ENCODE measurements around the gene IGSF8. TPM values are rescaled to one million over a fixed set of nuclear protein-coding genes. Genes with fewer than 3 reads are reported as not detected.

Gene IGSF8
- total and polyA plus RNA-seq, 2 of the 8 experiments (the other 6 are each of a cell fraction or from before 2014, with no cell fraction given), result 69.6 to 132 TPM

- TF ChIP-seq, protein P1, sequence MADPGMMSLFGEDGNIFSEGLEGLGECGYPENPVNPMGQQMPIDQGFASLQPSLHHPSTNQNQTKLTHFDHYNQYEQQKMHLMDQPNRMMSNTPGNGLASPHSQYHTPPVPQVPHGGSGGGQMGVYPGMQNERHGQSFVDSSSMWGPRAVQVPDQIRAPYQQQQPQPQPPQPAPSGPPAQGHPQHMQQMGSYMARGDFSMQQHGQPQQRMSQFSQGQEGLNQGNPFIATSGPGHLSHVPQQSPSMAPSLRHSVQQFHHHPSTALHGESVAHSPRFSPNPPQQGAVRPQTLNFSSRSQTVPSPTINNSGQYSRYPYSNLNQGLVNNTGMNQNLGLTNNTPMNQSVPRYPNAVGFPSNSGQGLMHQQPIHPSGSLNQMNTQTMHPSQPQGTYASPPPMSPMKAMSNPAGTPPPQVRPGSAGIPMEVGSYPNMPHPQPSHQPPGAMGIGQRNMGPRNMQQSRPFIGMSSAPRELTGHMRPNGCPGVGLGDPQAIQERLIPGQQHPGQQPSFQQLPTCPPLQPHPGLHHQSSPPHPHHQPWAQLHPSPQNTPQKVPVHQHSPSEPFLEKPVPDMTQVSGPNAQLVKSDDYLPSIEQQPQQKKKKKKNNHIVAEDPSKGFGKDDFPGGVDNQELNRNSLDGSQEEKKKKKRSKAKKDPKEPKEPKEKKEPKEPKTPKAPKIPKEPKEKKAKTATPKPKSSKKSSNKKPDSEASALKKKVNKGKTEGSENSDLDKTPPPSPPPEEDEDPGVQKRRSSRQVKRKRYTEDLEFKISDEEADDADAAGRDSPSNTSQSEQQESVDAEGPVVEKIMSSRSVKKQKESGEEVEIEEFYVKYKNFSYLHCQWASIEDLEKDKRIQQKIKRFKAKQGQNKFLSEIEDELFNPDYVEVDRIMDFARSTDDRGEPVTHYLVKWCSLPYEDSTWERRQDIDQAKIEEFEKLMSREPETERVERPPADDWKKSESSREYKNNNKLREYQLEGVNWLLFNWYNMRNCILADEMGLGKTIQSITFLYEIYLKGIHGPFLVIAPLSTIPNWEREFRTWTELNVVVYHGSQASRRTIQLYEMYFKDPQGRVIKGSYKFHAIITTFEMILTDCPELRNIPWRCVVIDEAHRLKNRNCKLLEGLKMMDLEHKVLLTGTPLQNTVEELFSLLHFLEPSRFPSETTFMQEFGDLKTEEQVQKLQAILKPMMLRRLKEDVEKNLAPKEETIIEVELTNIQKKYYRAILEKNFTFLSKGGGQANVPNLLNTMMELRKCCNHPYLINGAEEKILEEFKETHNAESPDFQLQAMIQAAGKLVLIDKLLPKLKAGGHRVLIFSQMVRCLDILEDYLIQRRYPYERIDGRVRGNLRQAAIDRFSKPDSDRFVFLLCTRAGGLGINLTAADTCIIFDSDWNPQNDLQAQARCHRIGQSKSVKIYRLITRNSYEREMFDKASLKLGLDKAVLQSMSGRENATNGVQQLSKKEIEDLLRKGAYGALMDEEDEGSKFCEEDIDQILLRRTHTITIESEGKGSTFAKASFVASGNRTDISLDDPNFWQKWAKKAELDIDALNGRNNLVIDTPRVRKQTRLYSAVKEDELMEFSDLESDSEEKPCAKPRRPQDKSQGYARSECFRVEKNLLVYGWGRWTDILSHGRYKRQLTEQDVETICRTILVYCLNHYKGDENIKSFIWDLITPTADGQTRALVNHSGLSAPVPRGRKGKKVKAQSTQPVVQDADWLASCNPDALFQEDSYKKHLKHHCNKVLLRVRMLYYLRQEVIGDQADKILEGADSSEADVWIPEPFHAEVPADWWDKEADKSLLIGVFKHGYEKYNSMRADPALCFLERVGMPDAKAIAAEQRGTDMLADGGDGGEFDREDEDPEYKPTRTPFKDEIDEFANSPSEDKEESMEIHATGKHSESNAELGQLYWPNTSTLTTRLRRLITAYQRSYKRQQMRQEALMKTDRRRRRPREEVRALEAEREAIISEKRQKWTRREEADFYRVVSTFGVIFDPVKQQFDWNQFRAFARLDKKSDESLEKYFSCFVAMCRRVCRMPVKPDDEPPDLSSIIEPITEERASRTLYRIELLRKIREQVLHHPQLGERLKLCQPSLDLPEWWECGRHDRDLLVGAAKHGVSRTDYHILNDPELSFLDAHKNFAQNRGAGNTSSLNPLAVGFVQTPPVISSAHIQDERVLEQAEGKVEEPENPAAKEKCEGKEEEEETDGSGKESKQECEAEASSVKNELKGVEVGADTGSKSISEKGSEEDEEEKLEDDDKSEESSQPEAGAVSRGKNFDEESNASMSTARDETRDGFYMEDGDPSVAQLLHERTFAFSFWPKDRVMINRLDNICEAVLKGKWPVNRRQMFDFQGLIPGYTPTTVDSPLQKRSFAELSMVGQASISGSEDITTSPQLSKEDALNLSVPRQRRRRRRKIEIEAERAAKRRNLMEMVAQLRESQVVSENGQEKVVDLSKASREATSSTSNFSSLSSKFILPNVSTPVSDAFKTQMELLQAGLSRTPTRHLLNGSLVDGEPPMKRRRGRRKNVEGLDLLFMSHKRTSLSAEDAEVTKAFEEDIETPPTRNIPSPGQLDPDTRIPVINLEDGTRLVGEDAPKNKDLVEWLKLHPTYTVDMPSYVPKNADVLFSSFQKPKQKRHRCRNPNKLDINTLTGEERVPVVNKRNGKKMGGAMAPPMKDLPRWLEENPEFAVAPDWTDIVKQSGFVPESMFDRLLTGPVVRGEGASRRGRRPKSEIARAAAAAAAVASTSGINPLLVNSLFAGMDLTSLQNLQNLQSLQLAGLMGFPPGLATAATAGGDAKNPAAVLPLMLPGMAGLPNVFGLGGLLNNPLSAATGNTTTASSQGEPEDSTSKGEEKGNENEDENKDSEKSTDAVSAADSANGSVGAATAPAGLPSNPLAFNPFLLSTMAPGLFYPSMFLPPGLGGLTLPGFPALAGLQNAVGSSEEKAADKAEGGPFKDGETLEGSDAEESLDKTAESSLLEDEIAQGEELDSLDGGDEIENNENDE (IDR thresholded peaks at IDR 0.05; ENCODE audit: insufficient replicate concordance, low read length), result no peak
- TF ChIP-seq TBP (IDR thresholded peaks at IDR 0.05; ENCODE audit: low read depth, low read length) (no peak), TAF1 (IDR thresholded peaks at IDR 0.05; ENCODE audit: low read depth, low read length) (no peak), YY1 (IDR thresholded peaks at IDR 0.05; ENCODE audit: low read depth, low read length) (no peak), SIX5 (IDR thresholded peaks at IDR 0.05; ENCODE audit: low read depth, low read length) (no peak), SIN3A (conservative IDR thresholded peaks at IDR 0.05 in 1 of 2, IDR thresholded peaks at IDR 0.05 in 1 of 2; ENCODE audit: low read depth in 1 of 2, low read length in 2 of 2) (no peak), MAX (IDR thresholded peaks at IDR 0.05) (no peak)
- TF ChIP-seq, protein P2, sequence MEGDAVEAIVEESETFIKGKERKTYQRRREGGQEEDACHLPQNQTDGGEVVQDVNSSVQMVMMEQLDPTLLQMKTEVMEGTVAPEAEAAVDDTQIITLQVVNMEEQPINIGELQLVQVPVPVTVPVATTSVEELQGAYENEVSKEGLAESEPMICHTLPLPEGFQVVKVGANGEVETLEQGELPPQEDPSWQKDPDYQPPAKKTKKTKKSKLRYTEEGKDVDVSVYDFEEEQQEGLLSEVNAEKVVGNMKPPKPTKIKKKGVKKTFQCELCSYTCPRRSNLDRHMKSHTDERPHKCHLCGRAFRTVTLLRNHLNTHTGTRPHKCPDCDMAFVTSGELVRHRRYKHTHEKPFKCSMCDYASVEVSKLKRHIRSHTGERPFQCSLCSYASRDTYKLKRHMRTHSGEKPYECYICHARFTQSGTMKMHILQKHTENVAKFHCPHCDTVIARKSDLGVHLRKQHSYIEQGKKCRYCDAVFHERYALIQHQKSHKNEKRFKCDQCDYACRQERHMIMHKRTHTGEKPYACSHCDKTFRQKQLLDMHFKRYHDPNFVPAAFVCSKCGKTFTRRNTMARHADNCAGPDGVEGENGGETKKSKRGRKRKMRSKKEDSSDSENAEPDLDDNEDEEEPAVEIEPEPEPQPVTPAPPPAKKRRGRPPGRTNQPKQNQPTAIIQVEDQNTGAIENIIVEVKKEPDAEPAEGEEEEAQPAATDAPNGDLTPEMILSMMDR (IDR thresholded peaks at IDR 0.05; ENCODE audit: control extremely low read depth in 1 of 3, insufficient read depth in 1 of 3, low read depth in 1 of 3, low read length in 3 of 3), result no peak
These were observed 17.9 kb downstream of the IGSF8 start (continued) for GRCh38 chr1:160080381-160081100.

Measured in H1 (cell line).